Spleen (tissue), 11 donors: ENCODE data around the gene SLC5A6. TPM values are rescaled to one million over a fixed set of nuclear protein-coding genes. Genes with fewer than 3 reads are reported as not detected.
A peak's percentile ranks its signal among the peaks of the same experiment; 100 is the strongest.

ENCODE experiments used
- DNase-seq: peaks from one replicate; pipeline ENCODE4 v3.0.0-alpha.2; 2020
- H3K27ac ChIP-seq, 8 donors: fragments of 200-600 bp; sonication (generic) in 7 of 8; 1 replicate in 4 of 8; 2 replicates in 4 of 8; pipeline versions ENCODE4 v1.5.0 to v1.8.0; 2016 to 2021; ENCODE audit warnings: inconsistent platforms in 4 of 8, mild to moderate bottlenecking in 4 of 8, moderate library complexity in 1 of 8
- H3K27me3 ChIP-seq, 7 donors: fragments of 200-600 bp; sonication (generic) in 6 of 7; replicated peaks in 1 of 7; 1 replicate in 4 of 7; 2 replicates in 3 of 7; pipeline versions ENCODE4 v1.5.0 to v1.8.0; 2016 to 2021; ENCODE audit warnings: inconsistent platforms in 3 of 7, mild to moderate bottlenecking in 1 of 7
- H3K36me3 ChIP-seq, 6 donors: fragments of 200-600 bp; sonication (generic) in 5 of 6; 1 replicate in 4 of 6; 2 replicates in 2 of 6; pipeline versions ENCODE4 v1.5.0 to v1.8.0; 2016 to 2021; ENCODE audit warnings: inconsistent platforms in 2 of 6
- H3K4me1 ChIP-seq, 6 donors: fragments of 200-600 bp; sonication (generic) in 5 of 6; 1 replicate in 3 of 6; 2 replicates in 3 of 6; pipeline versions ENCODE4 v1.5.0 to v1.8.0; 2016 to 2021; ENCODE audit warnings: inconsistent platforms in 3 of 6
- H3K4me3 ChIP-seq, 8 donors: fragments of 200-600 bp; sonication (generic) in 7 of 8; 1 replicate in 4 of 8; 2 replicates in 4 of 8; pipeline versions ENCODE4 v1.5.0 to v1.8.0; 2016 to 2021; ENCODE audit warnings: inconsistent platforms in 4 of 8, mild to moderate bottlenecking in 4 of 8, moderate library complexity in 2 of 8
- H3K9me3 ChIP-seq, 8 donors: fragments of 200-600 bp; sonication (generic) in 7 of 8; 1 replicate in 4 of 8; 2 replicates in 4 of 8; pipeline versions ENCODE4 v1.5.0 to v1.8.0; 2016 to 2021; ENCODE audit warnings: inconsistent platforms in 4 of 8
- CTCF ChIP-seq, 11 experiments: fragments of 200-600 bp in 7 of 11; fragments of 450-650 bp in 4 of 11; sonication (generic) in 4 of 11; IDR thresholded peaks in 8 of 11; conservative IDR thresholded peaks in 3 of 11; 1 replicate in 7 of 11; 2 replicates in 4 of 11; pipeline versions ENCODE4 v1.4.0 to v1.8.0; 2016 to 2021; ENCODE audit warnings: antibody characterized with exemption in 11 of 11, inconsistent platforms in 4 of 11, mild to moderate bottlenecking in 1 of 11
- POLR2A ChIP-seq, 3 donors: fragments of 450-650 bp; IDR thresholded peaks; one replicate each; pipeline ENCODE4 v1.5.1; 2017; ENCODE audit warnings: antibody characterized with exemption in 3 of 3, mild to moderate bottlenecking in 1 of 3
- POLR2AphosphoS5 ChIP-seq, 3 donors: sonication (generic); formaldehyde crosslinking; IDR thresholded peaks; one replicate each; pipeline ENCODE4 v1.5.1; 2017; ENCODE audit warnings: antibody characterized with exemption in 3 of 3
- WGBS, 5 donors: extraction: QIAGEN DNeasy Blood & Tissue Kit in 3 of 5; methylation state at CpG; one replicate each; pipeline versions ENCODE4 v1.1.5 to v1.1.7; 2013 to 2018; 5-methylcytosine and 5-hydroxymethylcytosine counted together
- intact Hi-C: fragments of 100-400 bp; cut with DNase I; formaldehyde crosslinking; loops from one replicate; pipeline ENCODE4 v1.15.0; 2023; ENCODE audit warnings: low total_unique reads
- polyA plus RNA-seq, 3 donors: library from polyadenylated mRNA; stranded (reverse); fragments of 200-250 nt; gene quantifications; one replicate each; pipeline ENCODE4 v1.2.1, GENCODE V29; 2013
- total RNA-seq, 7 donors: library from RNA; depleted of rRNA in 3 of 7; stranded (reverse); fragments of >200 nt in 3 of 7; fragmentation: NEBNext Ultra II Directional in 4 of 7; extraction: Animal tissue kit (Norgen Biotek cat#: 25700) in 4 of 7; gene quantifications; one replicate each; pipeline versions ENCODE4 v1.1.0 to v1.2.1, GENCODE V29; 2016 to 2021
- donor health status: healthy with polysubstance abuse.
- donor health status: DM: no; HTN: no; CAD: no; lungs with moderate emphysema.
- donor health status: DM: no; HTN: no; CAD: no.
- donor health status: Bipolar disorder and iron deficiency.
- donor health status: healthy.
- donor health status: DM: no; HTN: no; CAD: no.
- donor health status: DM: yes; HTN: yes; CAD: no.

The SLC5A6 gene
- total and polyA plus RNA-seq, 10 donors = 11.9 to 33.3 (median 22.7) TPM

GRCh38 chr2:27222407-27222806, 10.3 kb upstream of the SLC5A6 start:
- no peak overlapping the region for H3K4me3 ChIP-seq
- peak; percentile 60 for DNase-seq
- peaks cover 7 to 21% (median 18%) of the 10 kb centered on the region in 6 donors for H3K4me1 ChIP-seq
- 96 to 100% (median 97%) methylated on average over 5 of the region's 5 CpGs for WGBS, 5 donors
- no peak overlapping the region for H3K27ac ChIP-seq
- intact Hi-C loops = no loop called here
- H3K36me3 ChIP-seq = peaks cover 12 to 89% (median 57%) of the 10 kb centered on the region in 6 donors
- TF ChIP-seq POLR2AphosphoS5 (IDR thresholded peaks at IDR 0.05) (no peak), POLR2A (IDR thresholded peaks at IDR 0.05) (no peak), CTCF (IDR thresholded peaks at IDR 0.05 in 8 of 11, conservative IDR thresholded peaks at IDR 0.05 in 3 of 11) (no peak)
- no peaks in the 10 kb centered on the region for H3K9me3 ChIP-seq
- H3K27me3 ChIP-seq = no peaks in the 10 kb centered on the region

- WGBS, 5 donors = 92 to 100% (median 94%) methylated on average over 3 of the region's 3 CpGs
- H3K4me1 ChIP-seq = peaks cover 11 to 32% (median 28%) of the 10 kb centered on the region in 6 donors
- intact Hi-C loops = no loop called here
- H3K27ac ChIP-seq = no peak overlapping the region
- H3K36me3 ChIP-seq = peaks cover 4 to 77% (median 45%) of the 10 kb centered on the region in 6 donors
- no peaks in the 10 kb centered on the region for H3K9me3 ChIP-seq
- DNase-seq = no peak
- TF ChIP-seq CTCF (IDR thresholded peaks at IDR 0.05 in 8 of 11, conservative IDR thresholded peaks at IDR 0.05 in 3 of 11) (no peak), POLR2AphosphoS5 (IDR thresholded peaks at IDR 0.05) (no peak)
- no peak overlapping the region for H3K4me3 ChIP-seq
- no peaks in the 10 kb centered on the region for H3K27me3 ChIP-seq
Observed at GRCh38 chr2:27221166-27221565, 9.1 kb upstream of the SLC5A6 start.

DNA sequence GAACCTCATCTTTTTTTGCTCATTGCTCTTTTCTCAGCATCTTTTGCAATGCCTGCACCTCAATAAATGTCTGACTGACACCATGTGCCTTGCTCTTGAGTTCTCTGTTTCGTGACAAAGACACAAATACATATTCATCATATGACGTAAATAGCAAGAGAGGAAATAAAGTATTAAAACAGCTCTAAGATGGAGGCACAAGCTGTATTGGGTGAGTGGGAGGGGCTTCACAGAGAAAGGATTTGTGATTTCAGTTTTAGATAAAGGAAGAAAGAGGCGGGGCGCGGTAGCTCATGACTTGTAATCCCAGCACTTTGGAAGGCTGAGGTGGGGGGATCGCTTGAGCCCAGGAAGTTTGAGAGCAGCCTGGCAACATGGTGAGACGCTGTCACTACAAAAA, 8.0 kb upstream of the SLC5A6 start:
- intact Hi-C loops = no loop called here
- Histone ChIP-seq H3K4me3 (no peak overlapping the region), H3K27me3 (no peaks in the 10 kb centered on the region), H3K9me3 (no peaks in the 10 kb centered on the region), H3K27ac (no peak overlapping the region), H3K4me1 (peaks cover 11 to 32% (median 28%) of the 10 kb centered on the region in 6 donors), H3K36me3 (peaks cover 2 to 77% (median 38%) of the 10 kb centered on the region in 6 donors)
- WGBS, 5 donors = 92 to 97% (median 96%) methylated on average over 7 of the region's 7 CpGs
- no peak for TF ChIP-seq POLR2AphosphoS5 (IDR thresholded peaks at IDR 0.05)
- TF ChIP-seq POLR2A (IDR thresholded peaks at IDR 0.05) = no peak
- TF ChIP-seq CTCF (IDR thresholded peaks at IDR 0.05 in 8 of 11, conservative IDR thresholded peaks at IDR 0.05 in 3 of 11) = no peak
- no peak for DNase-seq

DNA sequence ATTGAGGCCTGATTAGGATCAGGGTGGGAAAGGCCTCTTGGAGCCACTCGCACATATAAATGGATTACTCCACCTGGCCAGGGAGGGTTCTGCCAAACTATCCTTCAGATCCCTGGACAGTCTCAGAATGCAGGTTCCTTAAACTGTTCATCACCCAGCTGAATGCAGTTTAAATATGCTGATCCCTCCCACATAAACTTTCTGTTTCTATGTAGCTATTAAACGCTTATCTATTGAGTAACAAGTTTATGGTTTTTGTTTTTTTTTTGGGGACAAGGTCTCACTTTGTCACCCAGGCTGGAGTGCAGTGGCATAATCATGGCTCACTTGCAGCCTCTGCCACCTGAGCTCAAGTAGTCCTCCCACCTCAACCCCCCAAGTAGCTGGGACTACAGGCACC, 7.0 kb upstream of the SLC5A6 start:
- H3K36me3 ChIP-seq = peaks cover 2 to 75% (median 28%) of the 10 kb centered on the region in 6 donors
- no peak overlapping the region for H3K4me3 ChIP-seq
- H3K9me3 ChIP-seq = no peaks in the 10 kb centered on the region
- H3K27me3 ChIP-seq = no peaks in the 10 kb centered on the region
- no peak for DNase-seq
- no peak overlapping the region for H3K27ac ChIP-seq
- H3K4me1 ChIP-seq = peaks cover 11 to 33% (median 28%) of the 10 kb centered on the region in 6 donors
- WGBS, 5 donors = 71 to 83% (median 78%) methylated on average over 2 of the region's 2 CpGs
- no peak for TF ChIP-seq CTCF (IDR thresholded peaks at IDR 0.05 in 8 of 11, conservative IDR thresholded peaks at IDR 0.05 in 3 of 11)
- TF ChIP-seq POLR2AphosphoS5 (IDR thresholded peaks at IDR 0.05) = no peak
- no peak for TF ChIP-seq POLR2A (IDR thresholded peaks at IDR 0.05)
- intact Hi-C loops = no loop called here
